Stimulated activated CD8-positive, alpha-beta memory T cell treated with anti-CD3 and anti-CD28 coated beads, Interleukin-7, amount 100 ng/mL, for 24 hours (primary cell): ENCODE measurements around the gene FAM168A.
"Not testable (repeated sequence)": the region's sequence is repeated elsewhere in the genome, so short reads cannot be mapped to it uniquely, and the experiment has no call there.

Experiments
- DNase-seq: peaks from one replicate; pipeline ENCODE4 v3.0.0-alpha.2; 2020; ENCODE audit warnings: low read depth

FAM168A gene

DNA sequence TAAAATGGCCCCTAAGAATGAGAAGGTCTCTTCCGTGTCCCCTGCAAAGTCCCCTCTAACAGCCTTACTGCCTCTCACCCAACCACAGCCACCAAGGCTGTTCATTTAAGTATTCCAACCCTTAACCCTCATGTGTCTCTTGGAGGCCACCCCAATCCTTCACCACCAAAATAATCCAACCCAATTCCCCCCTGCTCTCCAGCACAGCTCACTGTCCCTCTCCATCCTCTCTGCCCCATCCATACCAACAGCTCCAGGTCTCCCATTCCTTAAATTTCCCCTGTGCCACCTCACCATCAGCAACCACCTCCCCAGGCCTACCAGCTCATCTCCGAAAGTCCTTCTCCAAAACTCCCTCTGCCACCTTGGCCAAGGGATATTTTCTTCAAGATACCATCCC lies 1.4 kb downstream of the FAM168A start:
- no peak for DNase-seq

DNA sequence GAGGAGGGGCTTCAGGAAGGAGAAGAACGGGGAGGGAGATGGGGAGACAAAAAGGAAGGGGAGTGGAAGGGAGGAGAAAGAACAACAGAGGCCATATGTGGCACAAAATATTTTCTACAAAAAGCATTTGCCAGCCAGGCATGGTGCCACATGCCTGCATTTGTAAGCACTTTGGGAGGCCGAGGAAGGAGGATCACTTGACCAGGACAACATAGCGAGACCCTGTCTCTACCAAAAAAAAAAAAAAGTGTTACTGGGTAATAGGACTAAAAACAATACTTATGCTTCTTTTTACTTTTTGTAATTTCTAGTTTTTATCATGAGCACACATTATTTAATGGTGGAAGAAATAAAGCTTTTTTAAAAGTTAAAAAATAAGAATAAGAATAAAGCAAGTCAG lies 5.3 kb downstream of the FAM168A start:
- DNase-seq, result no peak

- DNase-seq, result no peak
Measured at GRCh38 chr11:73591743-73592142, 6.2 kb downstream of the FAM168A start.

DNA sequence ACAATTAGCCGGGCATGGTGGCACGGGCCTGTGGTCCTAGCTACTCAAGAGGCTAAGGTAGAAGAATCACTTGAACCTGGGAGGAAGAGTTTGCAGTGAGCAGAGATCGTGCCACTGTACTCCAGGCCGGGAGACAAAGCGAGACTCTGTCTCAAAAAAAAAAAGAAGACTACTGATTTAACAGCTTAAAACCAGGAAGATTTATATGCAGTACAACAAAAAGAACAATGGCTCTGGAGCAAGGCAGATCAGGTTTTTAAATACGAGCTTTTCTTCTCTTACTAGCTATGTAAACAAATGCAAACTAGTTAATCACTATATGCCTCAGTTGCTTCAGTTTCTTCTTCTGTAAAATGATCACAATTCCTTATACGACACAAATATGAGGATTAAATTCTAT lies 6.9 kb downstream of the FAM168A start:
- no peak for DNase-seq

DNA sequence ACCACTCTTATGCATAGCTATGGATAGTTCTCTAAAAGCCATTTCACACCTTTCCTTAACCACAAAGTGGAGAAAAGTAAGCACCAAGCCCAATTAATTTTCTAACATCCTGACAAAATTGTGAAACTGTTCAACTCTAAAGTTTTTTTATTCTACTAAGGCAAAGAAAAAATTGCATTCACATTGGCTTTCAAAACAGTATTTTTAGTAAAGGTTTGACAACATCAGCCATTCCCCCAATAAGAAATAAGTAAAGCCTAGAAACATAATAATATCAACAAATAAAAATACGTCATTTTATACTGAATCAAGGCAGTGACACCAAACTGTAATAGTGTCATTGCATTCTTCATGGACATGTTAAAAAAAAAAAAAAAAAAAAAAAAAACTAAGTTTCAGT lies 11.1 kb downstream of the FAM168A start:
- DNase-seq, result no peak

- no peak for DNase-seq
Measured at GRCh38 chr11:73585834-73586575, 11.9 kb downstream of the FAM168A start.

- DNase-seq, result no peak
Measured at GRCh38 chr11:73584831-73585230, 13.1 kb downstream of the FAM168A start.

DNA sequence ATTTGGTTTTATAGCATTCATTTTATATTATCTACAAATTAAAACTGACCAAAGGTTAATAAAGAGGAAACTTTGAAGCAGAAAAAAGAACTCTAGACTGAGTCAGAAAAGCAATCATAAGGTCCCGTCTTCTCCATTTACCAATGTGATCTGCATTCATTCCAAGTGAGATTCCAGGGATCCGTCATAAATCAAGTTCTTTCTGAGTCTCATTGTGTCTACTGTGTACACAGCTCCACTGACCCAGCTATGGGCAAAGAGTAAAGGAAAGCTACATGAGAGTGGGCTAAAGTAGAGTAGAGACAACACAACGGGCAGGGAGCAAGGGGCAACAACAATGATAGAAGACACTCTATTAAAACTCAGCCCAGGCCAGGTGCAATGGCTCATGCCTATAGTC lies 15.3 kb downstream of the FAM168A start:
- DNase-seq, result no peak

DNA sequence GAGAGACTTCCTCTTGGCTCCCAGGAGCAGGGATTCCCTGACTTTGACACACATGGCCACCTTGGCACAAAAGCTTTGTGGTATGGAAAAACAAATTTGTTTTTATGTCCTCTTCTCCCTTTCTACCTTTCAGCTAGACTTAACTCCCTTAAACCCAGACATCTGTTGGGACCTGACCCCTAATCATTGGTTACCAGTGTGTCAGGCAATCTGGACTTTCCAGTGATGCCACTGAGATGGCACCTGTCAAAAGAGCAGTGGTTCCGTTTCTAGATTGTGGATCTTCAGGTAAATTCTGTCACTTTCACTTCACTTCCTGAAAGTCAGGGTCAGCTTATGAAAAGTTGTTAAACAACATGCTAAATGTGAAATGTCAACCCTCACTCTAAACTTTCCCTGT lies 17.2 kb downstream of the FAM168A start:
- DNase-seq, result not testable (repeated sequence)

GRCh38 chr11:73579641-73580434 lies 18.1 kb downstream of the FAM168A start:
- DNase-seq, result no peak

- no peak for DNase-seq
Measured at GRCh38 chr11:73578592-73579185, 19.2 kb downstream of the FAM168A start.

DNA sequence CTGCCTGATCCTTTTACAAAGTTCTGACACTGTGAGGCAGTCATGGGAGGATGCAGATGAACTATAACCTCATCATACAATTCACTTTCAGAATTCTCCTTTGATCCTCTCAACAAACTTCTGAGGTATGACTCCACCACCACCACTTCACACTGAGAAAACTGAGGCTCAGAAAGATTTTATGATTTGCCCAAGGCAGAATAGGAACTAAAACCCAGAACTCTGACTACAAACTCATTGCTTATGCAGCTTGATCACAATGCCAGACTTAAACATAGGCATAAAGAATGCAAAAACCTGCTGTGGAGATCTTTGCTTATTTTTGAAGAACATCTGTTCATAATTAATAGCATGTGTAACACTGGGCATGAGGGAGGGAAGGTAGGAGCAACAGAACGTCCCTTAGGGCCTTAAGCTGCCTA lies 20.4 kb downstream of the FAM168A start:
- no peak for DNase-seq

- DNase-seq, result no peak
Measured at GRCh38 chr11:73576185-73576614, 21.7 kb downstream of the FAM168A start.

GRCh38 chr11:73571982-73572381 lies 25.9 kb downstream of the FAM168A start:
- not testable (repeated sequence) for DNase-seq

DNA sequence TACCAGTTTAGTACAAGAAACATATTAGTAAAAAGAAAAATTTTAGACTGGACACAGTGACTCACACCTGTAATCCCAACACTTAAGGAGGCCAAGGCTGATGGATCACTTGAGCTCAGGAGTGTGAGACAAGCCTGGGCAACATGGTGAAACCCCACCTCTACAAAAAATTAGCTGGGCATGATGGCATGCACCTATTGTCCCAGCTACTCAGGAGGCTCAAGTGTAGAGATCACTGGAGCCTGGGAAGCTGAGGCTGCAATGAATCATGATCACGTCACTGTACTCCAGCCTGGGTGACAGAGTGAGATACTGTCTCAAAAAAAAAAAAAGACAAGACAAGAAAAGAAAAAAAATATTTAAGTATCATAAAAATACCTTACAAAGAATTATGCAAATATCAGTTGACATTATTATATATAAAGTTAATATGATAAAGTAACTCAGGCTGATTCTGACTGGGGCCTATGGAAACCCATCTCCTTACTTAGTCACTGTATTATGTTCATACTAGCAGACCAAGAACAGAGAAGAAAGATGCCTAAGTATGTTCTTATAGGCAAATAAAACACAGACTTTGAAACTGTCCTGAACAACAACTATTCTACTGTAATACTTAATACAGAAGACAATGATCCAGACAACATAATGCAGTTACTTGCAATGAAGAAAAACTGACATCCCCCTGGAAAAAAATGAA lies 27.3 kb downstream of the FAM168A start:
- DNase-seq, result no peak

GRCh38 chr11:73566977-73567755 lies 30.7 kb downstream of the FAM168A start:
- DNase-seq, result no peak

DNA sequence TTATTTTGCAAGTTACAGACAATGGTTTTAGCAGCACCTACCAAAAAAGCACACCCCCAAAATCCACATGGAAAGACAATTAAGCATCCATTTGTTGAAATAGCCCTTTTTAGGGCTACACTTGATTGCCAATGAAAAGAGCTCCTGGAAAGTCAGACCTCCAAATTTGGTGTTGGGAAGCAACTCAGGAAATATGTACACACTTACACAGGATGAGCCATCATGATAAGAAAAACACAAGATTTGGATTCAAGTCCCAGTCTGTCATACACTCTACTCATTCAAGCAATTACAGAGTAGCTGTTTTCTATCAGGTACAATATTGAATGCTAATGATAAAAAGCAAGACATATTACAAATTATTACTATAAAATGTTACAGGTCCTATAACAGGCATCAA lies 31.5 kb downstream of the FAM168A start:
- DNase-seq, result no peak

DNA sequence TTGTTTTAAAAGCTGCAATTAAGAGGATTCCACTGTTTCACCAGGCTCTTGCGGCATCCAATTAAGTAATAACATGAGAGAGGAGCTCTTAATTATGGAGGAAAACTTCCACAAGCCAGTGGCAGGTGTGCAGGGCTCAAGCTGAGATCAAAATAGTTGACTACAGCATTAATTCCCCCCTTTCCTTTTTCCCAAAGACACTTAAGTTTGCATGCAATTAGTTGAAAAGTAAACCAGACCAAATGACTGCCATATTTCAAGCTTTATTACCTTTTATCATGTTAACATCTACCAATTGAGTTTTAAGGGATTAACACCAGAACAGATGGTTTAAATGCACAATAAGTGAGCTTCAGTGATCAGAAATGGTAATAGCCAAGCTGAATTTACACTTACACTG lies 32.1 kb downstream of the FAM168A start:
- no peak for DNase-seq

DNA sequence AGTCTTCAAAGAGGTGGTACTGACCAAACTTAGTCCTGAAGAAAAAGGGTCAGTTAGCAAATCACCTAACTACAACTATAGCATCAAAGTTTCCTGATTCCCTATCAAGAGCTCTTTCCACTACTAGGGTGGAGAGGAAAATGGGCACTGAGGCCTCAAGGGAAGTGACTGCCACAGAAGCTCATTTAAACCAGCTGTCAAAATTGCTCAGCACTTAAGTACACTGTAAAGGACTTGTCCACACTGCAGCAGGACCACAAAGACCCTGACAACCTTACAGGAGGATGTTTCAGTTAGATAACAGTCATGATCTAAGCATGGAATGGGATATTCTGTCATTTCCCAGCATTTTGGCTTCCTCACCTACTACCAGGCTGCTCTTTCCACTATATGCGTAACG lies 33.0 kb downstream of the FAM168A start:
- no peak for DNase-seq

DNA sequence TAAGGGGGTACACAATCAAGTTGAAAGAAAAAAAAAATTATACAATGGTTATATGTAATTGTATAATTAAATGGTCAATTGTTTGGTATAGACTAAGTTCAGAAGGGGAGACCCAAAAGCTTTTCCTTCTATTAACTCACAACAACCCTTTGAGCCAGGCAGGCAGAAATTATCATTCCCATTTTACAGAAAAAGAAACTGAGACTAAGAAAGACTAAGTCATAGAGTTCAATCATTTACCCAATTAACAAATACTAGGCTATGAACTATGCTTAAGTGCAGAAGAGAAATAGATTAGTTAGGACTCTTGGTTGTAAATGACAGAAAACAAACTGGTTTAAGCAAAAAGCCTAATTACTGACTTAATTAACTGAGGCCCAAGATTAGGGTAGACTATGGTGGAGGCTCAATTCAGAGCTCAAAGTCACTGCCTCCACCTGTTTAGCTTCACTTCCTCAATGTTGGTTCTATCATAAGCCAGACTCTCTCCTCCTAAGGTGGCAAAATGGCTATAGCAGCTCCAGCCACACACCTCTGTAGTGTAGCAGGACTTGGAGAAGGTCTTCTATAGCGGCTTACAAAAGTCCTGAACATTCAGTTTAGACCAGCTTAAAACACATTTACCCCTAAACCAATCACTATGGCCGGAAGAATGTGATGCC lies 34.2 kb downstream of the FAM168A start:
- DNase-seq, result no peak

GRCh38 chr11:73559743-73560142 lies 38.2 kb downstream of the FAM168A start:
- no peak for DNase-seq
